CD4-positive, alpha-beta T cell (primary cell): Measurements from ENCODE around the gene VEGFC. TPM values are rescaled to one million over a fixed set of nuclear protein-coding genes. Genes with fewer than 3 reads are reported as not detected.

Experiments
- ATAC-seq: fragments of 200-7000 bp; cut with Tn5 transposase; one replicate; pipeline ENCODE4 v1.10.0; 2022; ENCODE audit warnings: mild to moderate bottlenecking; ENCODE audit not compliant: poor library complexity
- CTCF ChIA-PET: fragments of 350-600 bp; sonication (Branson Sonifier 250); formaldehyde crosslinking; loops from one replicate; lab custom pipeline; 2021; ENCODE audit warnings: antibody characterized with exemption, inconsistent platforms; lab: Charles Lee
- POLR2A ChIA-PET: fragments of 350-600 bp; sonication (Branson Sonifier 250); formaldehyde crosslinking; loops from one replicate; lab custom pipeline; 2021; ENCODE audit warnings: antibody characterized with exemption, inconsistent platforms; lab: Charles Lee
- DNase-seq, 14 experiments: peaks; one replicate each; pipeline ENCODE4 v3.0.0-alpha.2; 2013 to 2020; ENCODE audit warnings: mixed read lengths in 2 of 14
- H3K27ac ChIP-seq, 2 donors: one replicate each; pipeline versions ENCODE4 v1.5.1 to v1.7.0; 2013; ENCODE audit warnings: low read length in 2 of 2, low read depth in 1 of 2, mild to moderate bottlenecking in 1 of 2
- H3K27me3 ChIP-seq, 2 experiments: 1 replicate in 1 of 2; 2 replicates in 1 of 2; pipeline versions ENCODE4 v1.6.1 to v1.7.0; 2013; ENCODE audit warnings: low read length in 2 of 2, control low read depth in 1 of 2, mild to moderate bottlenecking in 1 of 2, moderate library complexity in 1 of 2; ENCODE audit not compliant: insufficient read depth in 2 of 2, control insufficient read depth in 1 of 2
- H3K36me3 ChIP-seq: one replicate; pipeline ENCODE4 v1.6.1; 2013; ENCODE audit warnings: low read length, control low read depth; ENCODE audit not compliant: insufficient read depth
- H3K4me1 ChIP-seq: one replicate; pipeline ENCODE4 v1.6.1; 2013; ENCODE audit warnings: low read length, control low read depth; ENCODE audit not compliant: insufficient read depth
- H3K4me3 ChIP-seq: one replicate; pipeline ENCODE4 v1.5.1; 2013; ENCODE audit warnings: mild to moderate bottlenecking, low read length, moderate library complexity
- H3K9me3 ChIP-seq, 2 experiments: 1 replicate in 1 of 2; 2 replicates in 1 of 2; pipeline versions ENCODE4 v1.6.1 to v1.7.0; 2013; ENCODE audit warnings: low read length in 2 of 2, mild to moderate bottlenecking in 2 of 2, control low read depth in 1 of 2, moderate library complexity in 1 of 2; ENCODE audit not compliant: control insufficient read depth in 1 of 2, insufficient read depth in 1 of 2
- H3K27ac Mint-ChIP-seq: one replicate; pipeline ENCODE4 v1.8.0; 2020; ENCODE audit warnings: mixed read lengths
- H3K27me3 Mint-ChIP-seq: one replicate; pipeline ENCODE4 v1.8.0; 2021; ENCODE audit warnings: mixed read lengths
- H3K36me3 Mint-ChIP-seq: one replicate; pipeline ENCODE4 v1.8.0; 2021; ENCODE audit warnings: low read depth, mixed read lengths
- H3K4me1 Mint-ChIP-seq: one replicate; pipeline ENCODE4 v1.8.0; 2021; ENCODE audit warnings: low read depth, mixed read lengths
- H3K4me3 Mint-ChIP-seq: one replicate; pipeline ENCODE4 v1.8.0; 2020; ENCODE audit warnings: mild to moderate bottlenecking, mixed read lengths
- H3K9me3 Mint-ChIP-seq: one replicate; pipeline ENCODE4 v1.8.0; 2020; ENCODE audit warnings: mixed read lengths
- CTCF ChIP-seq: fragments of 200-600 bp; IDR thresholded peaks from one replicate; pipeline ENCODE4 v1.8.0; 2022; ENCODE audit warnings: antibody characterized with exemption, mild to moderate bottlenecking
- intact Hi-C, 2 experiments: fragments of 100-400 bp; cut with DNase I in 1 of 2; cut with micrococcal nuclease in 1 of 2; formaldehyde crosslinking; loops; one replicate each; pipeline versions ENCODE4 v1.15.1 to v1.9.0; 2023 to 2025; cut with DNase I, micrococcal nuclease
- total RNA-seq, 174 experiments: library from RNA in 2 of 174; stranded (reverse) in 2 of 174; gene quantifications; one replicate each; pipeline ENCODE4 v1.2.3 and lab custom pipeline; 2021 to 2026

Gene VEGFC
- total RNA-seq, 2 experiments from 2014 or later = not detected

- ChIA-PET CTCF (no interaction called here), POLR2A (no interaction called here)
- Histone ChIP-seq H3K4me3 (no peak overlapping the region), H3K36me3 (no peaks in the 10 kb centered on the region), H3K27me3 (no peaks in the 10 kb centered on the region), H3K4me1 (no peaks in the 10 kb centered on the region), H3K9me3 (no peaks in the 10 kb centered on the region), H3K27ac (no peak overlapping the region)
- DNase-seq = no peak
- no peak for TF ChIP-seq CTCF
- no peaks in the 10 kb centered on the region for H3K27me3 Mint-ChIP-seq
- ATAC-seq = no peak
- no peaks in the 10 kb centered on the region for H3K4me1 Mint-ChIP-seq
- no peak overlapping the region for H3K27ac Mint-ChIP-seq
- intact Hi-C loops = no loop called here
- H3K4me3 Mint-ChIP-seq = no peak overlapping the region
- no peaks in the 10 kb centered on the region for H3K36me3 Mint-ChIP-seq
- H3K9me3 Mint-ChIP-seq = no peaks in the 10 kb centered on the region
Measured at GRCh38 chr4:176734461-176734860, 58.3 kb downstream of the VEGFC start.

DNA sequence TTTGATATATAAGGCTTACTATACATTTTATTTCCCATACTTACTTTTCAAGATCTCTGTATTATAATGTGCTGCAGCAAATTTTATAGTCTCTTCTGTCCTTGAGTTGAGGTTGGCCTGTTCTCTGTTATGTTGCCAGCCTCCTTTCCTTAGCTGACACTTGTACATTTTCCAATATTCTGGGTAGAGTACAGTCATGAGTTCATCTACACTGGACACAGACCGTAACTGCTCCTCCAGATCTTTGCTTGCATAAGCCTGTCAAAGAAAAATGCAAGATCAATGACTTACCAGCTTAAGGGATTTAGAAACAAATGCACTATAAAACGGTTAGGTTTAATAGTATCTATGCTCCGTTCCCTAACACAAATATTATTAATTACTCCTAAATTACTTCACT is 63.2 kb downstream of the VEGFC start:
- Mint-ChIP-seq H3K4me3 (no peak overlapping the region), H3K4me1 (no peaks in the 10 kb centered on the region), H3K36me3 (no peaks in the 10 kb centered on the region), H3K27ac (no peak overlapping the region), H3K9me3 (no peaks in the 10 kb centered on the region), H3K27me3 (no peaks in the 10 kb centered on the region)
- ChIA-PET POLR2A (no interaction called here), CTCF (no interaction called here)
- ATAC-seq = no peak
- no peak for TF ChIP-seq CTCF
- H3K9me3 ChIP-seq = no peaks in the 10 kb centered on the region
- H3K4me1 ChIP-seq = no peaks in the 10 kb centered on the region
- H3K27ac ChIP-seq = no peak overlapping the region
- intact Hi-C loops = no loop called here
- no peak for DNase-seq
- H3K36me3 ChIP-seq = no peaks in the 10 kb centered on the region
- no peaks in the 10 kb centered on the region for H3K27me3 ChIP-seq
- no peak overlapping the region for H3K4me3 ChIP-seq

DNA sequence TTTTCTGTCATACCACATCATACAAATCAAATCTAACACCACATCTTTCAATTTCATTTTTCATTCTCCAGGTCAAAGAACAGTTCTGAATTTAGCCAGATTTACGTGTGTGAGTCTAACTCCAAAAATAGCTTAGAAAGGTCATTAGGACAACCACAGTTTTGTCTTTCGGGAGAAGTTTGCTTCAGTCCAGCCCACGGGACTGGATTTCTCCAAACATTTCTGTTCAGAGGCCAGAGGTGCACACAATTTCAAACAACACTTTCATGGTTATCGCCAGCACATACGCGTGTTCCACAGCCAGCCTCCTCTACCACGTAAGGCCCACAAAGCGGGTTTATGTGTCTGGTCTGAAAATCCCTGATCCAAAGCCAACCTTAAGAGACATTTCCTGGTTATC is 65.9 kb downstream of the VEGFC start:
- no peak for DNase-seq
- Mint-ChIP-seq H3K27me3 (no peaks in the 10 kb centered on the region), H3K4me1 (no peaks in the 10 kb centered on the region), H3K9me3 (no peaks in the 10 kb centered on the region), H3K27ac (no peak overlapping the region), H3K4me3 (no peak overlapping the region), H3K36me3 (no peaks in the 10 kb centered on the region)
- no peak for ATAC-seq
- Histone ChIP-seq H3K4me3 (no peak overlapping the region), H3K9me3 (no peaks in the 10 kb centered on the region), H3K27me3 (no peaks in the 10 kb centered on the region), H3K27ac (no peak overlapping the region), H3K36me3 (no peaks in the 10 kb centered on the region), H3K4me1 (no peaks in the 10 kb centered on the region)
- ChIA-PET POLR2A (no interaction called here), CTCF (no interaction called here)
- intact Hi-C loops = no loop called here
- TF ChIP-seq CTCF = no peak
